ENCODE results near the gene FILIP1L. TPM values are rescaled to one million over a fixed set of nuclear protein-coding genes. Genes with fewer than 3 reads are reported as not detected.
"Not testable (repeated sequence)": the region's sequence is repeated elsewhere in the genome, so short reads cannot be mapped to it uniquely, and the experiment has no call there.

The FILIP1L gene
- total RNA-seq, 2 donors from 2014 or later = 97.0 to 112 TPM

GRCh38 chr3:99845331-99845730 lies 269.0 kb downstream of the FILIP1L start:
- no peak for TF ChIP-seq CTCF (IDR thresholded peaks at IDR 0.05)
- H3K27ac ChIP-seq = peak overlapping the region; percentile 74
- no peaks in the 10 kb centered on the region for H3K27me3 ChIP-seq
- no peaks in the 10 kb centered on the region for H3K9me3 ChIP-seq
- peaks cover 0 to 60% of the 10 kb centered on the region in 2 donors for H3K4me1 ChIP-seq
- H3K36me3 ChIP-seq = peaks cover 6% of the 10 kb centered on the region
- H3K4me3 ChIP-seq = no peak overlapping the region
- no peak for DNase-seq (ENCODE audit: low spot score)

- H3K36me3 ChIP-seq = no peaks in the 10 kb centered on the region
- no peaks in the 10 kb centered on the region for H3K27me3 ChIP-seq
- peak overlapping the region; percentile 74 for H3K27ac ChIP-seq
- no peak overlapping the region for H3K4me3 ChIP-seq
- peak in 1 of 2 donors; percentile 28 for TF ChIP-seq CTCF (IDR thresholded peaks at IDR 0.05)
- DNase-seq (ENCODE audit: low spot score) = no peak
- no peaks in the 10 kb centered on the region for H3K9me3 ChIP-seq
- peaks cover 0 to 59% of the 10 kb centered on the region in 2 donors for H3K4me1 ChIP-seq
Measured at GRCh38 chr3:99843590-99844258, 270.6 kb downstream of the FILIP1L start.

GRCh38 chr3:99842826-99843589 lies 271.3 kb downstream of the FILIP1L start:
- Histone ChIP-seq H3K4me1 (peaks cover 0 to 52% of the 10 kb centered on the region in 2 donors), H3K27me3 (no peaks in the 10 kb centered on the region), H3K36me3 (no peaks in the 10 kb centered on the region), H3K27ac (peak overlapping the region; percentile 74), H3K9me3 (no peaks in the 10 kb centered on the region), H3K4me3 (no peak overlapping the region)
- peak; percentile 66 to 81 for TF ChIP-seq CTCF (IDR thresholded peaks at IDR 0.05)
- DNase-seq (ENCODE audit: low spot score) = no peak

GRCh38 chr3:99841949-99842348 lies 272.4 kb downstream of the FILIP1L start:
- H3K4me3 ChIP-seq; DNase-seq (ENCODE audit: low spot score); H3K27me3 ChIP-seq; H3K36me3 ChIP-seq; H3K27ac ChIP-seq; H3K9me3 ChIP-seq: not testable (repeated sequence)
- H3K4me1 ChIP-seq = peaks cover 0 to 45% of the 10 kb centered on the region in 2 donors

- no peak overlapping the region for H3K4me3 ChIP-seq
- H3K27ac ChIP-seq = no peak overlapping the region
- no peak for DNase-seq (ENCODE audit: low spot score)
- no peaks in the 10 kb centered on the region for H3K9me3 ChIP-seq
- no peaks in the 10 kb centered on the region for H3K27me3 ChIP-seq
- H3K36me3 ChIP-seq = no peaks in the 10 kb centered on the region
- TF ChIP-seq CTCF (IDR thresholded peaks at IDR 0.05) = no peak
- H3K4me1 ChIP-seq = peaks cover 0 to 22% of the 10 kb centered on the region in 2 donors
Measured at GRCh38 chr3:99839613-99840012, 274.7 kb downstream of the FILIP1L start.

GRCh38 chr3:99838755-99839154 lies 275.5 kb downstream of the FILIP1L start:
- Histone ChIP-seq H3K36me3 (no peaks in the 10 kb centered on the region), H3K27ac (no peak overlapping the region), H3K4me1 (peaks cover 0 to 13% of the 10 kb centered on the region in 2 donors), H3K27me3 (no peaks in the 10 kb centered on the region), H3K4me3 (no peak overlapping the region), H3K9me3 (no peaks in the 10 kb centered on the region)
- no peak for DNase-seq (ENCODE audit: low spot score)
- no peak for TF ChIP-seq CTCF (IDR thresholded peaks at IDR 0.05)

Data from right atrium auricular region (tissue), 2 donors.